ENCODE results near the gene ELAVL1.

- TF ChIP-seq CTCF (conservative IDR thresholded peaks at IDR 0.05; ENCODE audit: low read depth, low read length) (no peak), EZH2 (IDR thresholded peaks at IDR 0.05; ENCODE audit: low read length, unreplicated experiment) (no peak)
Measured at GRCh38 chr19:8036434-8037099, 31.1 kb upstream of the ELAVL1 start.
